ENCODE results near the gene SAP30L. TPM values are rescaled to one million over a fixed set of nuclear protein-coding genes. Genes with fewer than 3 reads are reported as not detected.

Gene SAP30L
- total RNA-seq, 1 donor from 2014 or later, result 37.7 TPM

- Mint-ChIP-seq H3K27me3 (peaks cover 59% of the 10 kb centered on the region), H3K9me3 (ENCODE audit: low read depth) (no peaks in the 10 kb centered on the region), H3K36me3 (ENCODE audit: insufficient read depth) (no peaks in the 10 kb centered on the region), H3K27ac (no peak overlapping the region), H3K4me1 (ENCODE audit: low read depth) (peaks cover 8% of the 10 kb centered on the region), H3K4me3 (ENCODE audit: low read depth) (no peak overlapping the region)
- no peak for DNase-seq (ENCODE audit: low spot score, unreplicated experiment)
- TF ChIP-seq, protein P1, sequence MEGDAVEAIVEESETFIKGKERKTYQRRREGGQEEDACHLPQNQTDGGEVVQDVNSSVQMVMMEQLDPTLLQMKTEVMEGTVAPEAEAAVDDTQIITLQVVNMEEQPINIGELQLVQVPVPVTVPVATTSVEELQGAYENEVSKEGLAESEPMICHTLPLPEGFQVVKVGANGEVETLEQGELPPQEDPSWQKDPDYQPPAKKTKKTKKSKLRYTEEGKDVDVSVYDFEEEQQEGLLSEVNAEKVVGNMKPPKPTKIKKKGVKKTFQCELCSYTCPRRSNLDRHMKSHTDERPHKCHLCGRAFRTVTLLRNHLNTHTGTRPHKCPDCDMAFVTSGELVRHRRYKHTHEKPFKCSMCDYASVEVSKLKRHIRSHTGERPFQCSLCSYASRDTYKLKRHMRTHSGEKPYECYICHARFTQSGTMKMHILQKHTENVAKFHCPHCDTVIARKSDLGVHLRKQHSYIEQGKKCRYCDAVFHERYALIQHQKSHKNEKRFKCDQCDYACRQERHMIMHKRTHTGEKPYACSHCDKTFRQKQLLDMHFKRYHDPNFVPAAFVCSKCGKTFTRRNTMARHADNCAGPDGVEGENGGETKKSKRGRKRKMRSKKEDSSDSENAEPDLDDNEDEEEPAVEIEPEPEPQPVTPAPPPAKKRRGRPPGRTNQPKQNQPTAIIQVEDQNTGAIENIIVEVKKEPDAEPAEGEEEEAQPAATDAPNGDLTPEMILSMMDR (IDR thresholded peaks at IDR 0.05; ENCODE audit: unreplicated experiment), result no peak
These were observed 60.9 kb downstream of the SAP30L start for GRCh38 chr5:154506716-154507080.

- Mint-ChIP-seq H3K27ac (no peak overlapping the region), H3K9me3 (ENCODE audit: low read depth) (no peaks in the 10 kb centered on the region), H3K4me3 (ENCODE audit: low read depth) (no peak overlapping the region), H3K27me3 (peaks cover 50% of the 10 kb centered on the region), H3K36me3 (ENCODE audit: insufficient read depth) (no peaks in the 10 kb centered on the region), H3K4me1 (ENCODE audit: low read depth) (peaks cover 8% of the 10 kb centered on the region)
- DNase-seq (ENCODE audit: low spot score, unreplicated experiment), result no peak
- TF ChIP-seq, protein P1 (IDR thresholded peaks at IDR 0.05; ENCODE audit: unreplicated experiment), result no peak
These were observed 62.3 kb downstream of the SAP30L start for GRCh38 chr5:154508114-154508513.

DNA sequence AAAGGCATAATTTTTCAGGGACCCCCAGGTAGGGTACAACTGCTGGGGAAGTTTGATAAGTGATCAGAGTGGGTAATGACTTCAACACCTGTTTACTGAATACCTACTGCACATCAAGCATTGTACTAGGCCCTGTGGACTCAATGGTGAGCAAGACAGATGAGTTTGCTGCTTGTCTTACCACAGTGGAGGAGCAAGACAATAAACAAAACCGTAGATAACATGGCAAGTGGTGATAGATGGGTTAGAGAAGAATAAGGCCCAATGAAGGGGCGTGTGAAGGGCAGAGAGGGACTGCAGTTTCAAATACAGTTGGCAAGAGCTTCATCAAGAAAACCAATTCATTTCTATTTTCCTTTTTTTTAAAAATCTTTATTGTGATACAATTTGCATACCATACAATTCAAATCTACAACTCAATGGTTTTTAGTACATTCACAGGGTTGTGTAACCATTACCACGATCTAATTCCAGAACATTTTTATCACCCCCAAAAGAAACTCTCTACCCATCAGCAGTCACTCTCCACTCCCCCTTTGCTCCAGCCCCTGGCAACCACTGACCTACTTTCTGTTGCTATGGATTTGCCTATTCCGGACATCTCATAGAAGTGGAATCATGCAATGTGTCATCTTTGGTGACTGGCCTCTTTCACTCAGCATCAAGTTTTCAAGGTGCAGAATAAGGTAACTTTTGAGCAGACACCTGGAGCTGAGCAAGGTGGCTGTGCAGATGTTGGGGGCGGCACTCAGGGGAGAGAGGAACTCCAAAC, 64.2 kb downstream of the SAP30L start:
- TF ChIP-seq, protein P1 (IDR thresholded peaks at IDR 0.05; ENCODE audit: unreplicated experiment), result no peak
- DNase-seq (ENCODE audit: low spot score, unreplicated experiment), result no peak
- Mint-ChIP-seq H3K4me3 (ENCODE audit: low read depth) (no peak overlapping the region), H3K27ac (no peak overlapping the region), H3K27me3 (peaks cover 64% of the 10 kb centered on the region), H3K4me1 (ENCODE audit: low read depth) (peaks cover 8% of the 10 kb centered on the region), H3K36me3 (ENCODE audit: insufficient read depth) (no peaks in the 10 kb centered on the region), H3K9me3 (ENCODE audit: low read depth) (no peaks in the 10 kb centered on the region)

Other genes starting within 250 kb of the SAP30L start
- gene HAND1, start 32.2 kb downstream of the SAP30L start, total RNA-seq, result 0.44 and 0.48 TPM in 2 replicates